ENCODE measurements around the gene RNF144A. TPM values are rescaled to one million over a fixed set of nuclear protein-coding genes. Genes with fewer than 3 reads are reported as not detected.
A peak's percentile ranks its signal among the peaks of the same experiment; 100 is the strongest.

RNF144A gene
- total and polyA plus RNA-seq, 10 of the 15 experiments (the other 5 are each of a cell fraction or from before 2014, with no cell fraction given) = 0.02 to 12.1 (median 0.48) TPM; not detected in 1

DNA sequence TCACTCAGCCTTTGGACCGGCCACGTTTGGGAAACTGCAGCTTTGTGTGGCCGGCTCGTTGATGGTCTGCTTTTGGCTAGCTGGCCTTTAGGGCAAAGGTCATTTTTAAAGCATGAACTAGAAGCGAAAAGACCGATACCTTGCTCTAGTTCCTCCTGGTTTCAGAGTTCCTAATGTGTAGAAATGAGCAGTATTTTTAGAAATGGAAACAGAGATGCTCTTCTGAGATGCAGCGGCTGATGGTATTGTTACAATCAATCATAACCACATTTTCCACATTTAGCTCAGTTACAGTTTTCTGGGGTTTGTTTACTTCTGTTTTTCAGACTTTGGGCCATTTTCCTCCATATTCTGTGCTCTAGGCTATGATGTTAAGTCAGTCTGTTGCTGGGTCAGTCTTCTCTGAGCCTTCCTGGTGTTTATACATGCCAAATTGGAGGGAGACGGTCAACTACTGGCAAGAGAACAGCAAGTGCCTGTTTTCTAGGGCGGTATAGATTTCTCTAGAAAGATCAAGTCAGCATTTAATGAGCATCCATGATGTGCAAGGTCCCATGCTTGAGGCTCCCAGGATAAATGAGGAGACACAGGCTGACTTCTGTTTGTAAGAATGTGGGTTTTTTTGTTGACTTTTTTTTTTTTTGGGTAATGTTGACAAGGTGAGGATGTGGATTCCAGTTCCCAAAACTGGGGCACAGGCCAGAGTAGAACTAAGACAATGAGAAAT, 28.0 kb downstream of the RNF144A start (continued):
- TF ChIP-seq, protein P1, sequence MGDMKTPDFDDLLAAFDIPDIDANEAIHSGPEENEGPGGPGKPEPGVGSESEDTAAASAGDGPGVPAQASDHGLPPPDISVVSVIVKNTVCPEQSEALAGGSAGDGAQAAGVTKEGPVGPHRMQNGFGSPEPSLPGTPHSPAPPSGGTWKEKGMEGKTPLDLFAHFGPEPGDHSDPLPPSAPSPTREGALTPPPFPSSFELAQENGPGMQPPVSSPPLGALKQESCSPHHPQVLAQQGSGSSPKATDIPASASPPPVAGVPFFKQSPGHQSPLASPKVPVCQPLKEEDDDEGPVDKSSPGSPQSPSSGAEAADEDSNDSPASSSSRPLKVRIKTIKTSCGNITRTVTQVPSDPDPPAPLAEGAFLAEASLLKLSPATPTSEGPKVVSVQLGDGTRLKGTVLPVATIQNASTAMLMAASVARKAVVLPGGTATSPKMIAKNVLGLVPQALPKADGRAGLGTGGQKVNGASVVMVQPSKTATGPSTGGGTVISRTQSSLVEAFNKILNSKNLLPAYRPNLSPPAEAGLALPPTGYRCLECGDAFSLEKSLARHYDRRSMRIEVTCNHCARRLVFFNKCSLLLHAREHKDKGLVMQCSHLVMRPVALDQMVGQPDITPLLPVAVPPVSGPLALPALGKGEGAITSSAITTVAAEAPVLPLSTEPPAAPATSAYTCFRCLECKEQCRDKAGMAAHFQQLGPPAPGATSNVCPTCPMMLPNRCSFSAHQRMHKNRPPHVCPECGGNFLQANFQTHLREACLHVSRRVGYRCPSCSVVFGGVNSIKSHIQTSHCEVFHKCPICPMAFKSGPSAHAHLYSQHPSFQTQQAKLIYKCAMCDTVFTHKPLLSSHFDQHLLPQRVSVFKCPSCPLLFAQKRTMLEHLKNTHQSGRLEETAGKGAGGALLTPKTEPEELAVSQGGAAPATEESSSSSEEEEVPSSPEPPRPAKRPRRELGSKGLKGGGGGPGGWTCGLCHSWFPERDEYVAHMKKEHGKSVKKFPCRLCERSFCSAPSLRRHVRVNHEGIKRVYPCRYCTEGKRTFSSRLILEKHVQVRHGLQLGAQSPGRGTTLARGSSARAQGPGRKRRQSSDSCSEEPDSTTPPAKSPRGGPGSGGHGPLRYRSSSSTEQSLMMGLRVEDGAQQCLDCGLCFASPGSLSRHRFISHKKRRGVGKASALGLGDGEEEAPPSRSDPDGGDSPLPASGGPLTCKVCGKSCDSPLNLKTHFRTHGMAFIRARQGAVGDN (IDR thresholded peaks at IDR 0.05) = peak; percentile 92
- peak; percentile 65 for TF ChIP-seq BCL11A (IDR thresholded peaks at IDR 0.05; ENCODE audit: low read depth, low read length)
- TF ChIP-seq, protein P2, sequence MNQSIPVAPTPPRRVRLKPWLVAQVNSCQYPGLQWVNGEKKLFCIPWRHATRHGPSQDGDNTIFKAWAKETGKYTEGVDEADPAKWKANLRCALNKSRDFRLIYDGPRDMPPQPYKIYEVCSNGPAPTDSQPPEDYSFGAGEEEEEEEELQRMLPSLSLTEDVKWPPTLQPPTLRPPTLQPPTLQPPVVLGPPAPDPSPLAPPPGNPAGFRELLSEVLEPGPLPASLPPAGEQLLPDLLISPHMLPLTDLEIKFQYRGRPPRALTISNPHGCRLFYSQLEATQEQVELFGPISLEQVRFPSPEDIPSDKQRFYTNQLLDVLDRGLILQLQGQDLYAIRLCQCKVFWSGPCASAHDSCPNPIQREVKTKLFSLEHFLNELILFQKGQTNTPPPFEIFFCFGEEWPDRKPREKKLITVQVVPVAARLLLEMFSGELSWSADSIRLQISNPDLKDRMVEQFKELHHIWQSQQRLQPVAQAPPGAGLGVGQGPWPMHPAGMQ (IDR thresholded peaks at IDR 0.05; ENCODE audit: borderline replicate concordance) = no peak
- TF ChIP-seq, protein P3, sequence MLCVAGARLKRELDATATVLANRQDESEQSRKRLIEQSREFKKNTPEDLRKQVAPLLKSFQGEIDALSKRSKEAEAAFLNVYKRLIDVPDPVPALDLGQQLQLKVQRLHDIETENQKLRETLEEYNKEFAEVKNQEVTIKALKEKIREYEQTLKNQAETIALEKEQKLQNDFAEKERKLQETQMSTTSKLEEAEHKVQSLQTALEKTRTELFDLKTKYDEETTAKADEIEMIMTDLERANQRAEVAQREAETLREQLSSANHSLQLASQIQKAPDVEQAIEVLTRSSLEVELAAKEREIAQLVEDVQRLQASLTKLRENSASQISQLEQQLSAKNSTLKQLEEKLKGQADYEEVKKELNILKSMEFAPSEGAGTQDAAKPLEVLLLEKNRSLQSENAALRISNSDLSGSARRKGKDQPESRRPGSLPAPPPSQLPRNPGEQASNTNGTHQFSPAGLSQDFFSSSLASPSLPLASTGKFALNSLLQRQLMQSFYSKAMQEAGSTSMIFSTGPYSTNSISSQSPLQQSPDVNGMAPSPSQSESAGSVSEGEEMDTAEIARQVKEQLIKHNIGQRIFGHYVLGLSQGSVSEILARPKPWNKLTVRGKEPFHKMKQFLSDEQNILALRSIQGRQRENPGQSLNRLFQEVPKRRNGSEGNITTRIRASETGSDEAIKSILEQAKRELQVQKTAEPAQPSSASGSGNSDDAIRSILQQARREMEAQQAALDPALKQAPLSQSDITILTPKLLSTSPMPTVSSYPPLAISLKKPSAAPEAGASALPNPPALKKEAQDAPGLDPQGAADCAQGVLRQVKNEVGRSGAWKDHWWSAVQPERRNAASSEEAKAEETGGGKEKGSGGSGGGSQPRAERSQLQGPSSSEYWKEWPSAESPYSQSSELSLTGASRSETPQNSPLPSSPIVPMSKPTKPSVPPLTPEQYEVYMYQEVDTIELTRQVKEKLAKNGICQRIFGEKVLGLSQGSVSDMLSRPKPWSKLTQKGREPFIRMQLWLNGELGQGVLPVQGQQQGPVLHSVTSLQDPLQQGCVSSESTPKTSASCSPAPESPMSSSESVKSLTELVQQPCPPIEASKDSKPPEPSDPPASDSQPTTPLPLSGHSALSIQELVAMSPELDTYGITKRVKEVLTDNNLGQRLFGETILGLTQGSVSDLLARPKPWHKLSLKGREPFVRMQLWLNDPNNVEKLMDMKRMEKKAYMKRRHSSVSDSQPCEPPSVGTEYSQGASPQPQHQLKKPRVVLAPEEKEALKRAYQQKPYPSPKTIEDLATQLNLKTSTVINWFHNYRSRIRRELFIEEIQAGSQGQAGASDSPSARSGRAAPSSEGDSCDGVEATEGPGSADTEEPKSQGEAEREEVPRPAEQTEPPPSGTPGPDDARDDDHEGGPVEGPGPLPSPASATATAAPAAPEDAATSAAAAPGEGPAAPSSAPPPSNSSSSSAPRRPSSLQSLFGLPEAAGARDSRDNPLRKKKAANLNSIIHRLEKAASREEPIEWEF (IDR thresholded peaks at IDR 0.05; ENCODE audit: insufficient replicate concordance, low read depth, low read length) = no peak
- no peak for TF ChIP-seq RAD21 (IDR thresholded peaks at IDR 0.05; ENCODE audit: insufficient read depth, low read depth, low read length)
- peak; percentile 97 for TF ChIP-seq MEF2A (IDR thresholded peaks at IDR 0.05; ENCODE audit: insufficient read depth, low read depth, low read length)
- TF ChIP-seq SRF (IDR thresholded peaks at IDR 0.05; ENCODE audit: low read depth in 2 of 2, low read length in 2 of 2) = no peak
- TF ChIP-seq, protein P4, sequence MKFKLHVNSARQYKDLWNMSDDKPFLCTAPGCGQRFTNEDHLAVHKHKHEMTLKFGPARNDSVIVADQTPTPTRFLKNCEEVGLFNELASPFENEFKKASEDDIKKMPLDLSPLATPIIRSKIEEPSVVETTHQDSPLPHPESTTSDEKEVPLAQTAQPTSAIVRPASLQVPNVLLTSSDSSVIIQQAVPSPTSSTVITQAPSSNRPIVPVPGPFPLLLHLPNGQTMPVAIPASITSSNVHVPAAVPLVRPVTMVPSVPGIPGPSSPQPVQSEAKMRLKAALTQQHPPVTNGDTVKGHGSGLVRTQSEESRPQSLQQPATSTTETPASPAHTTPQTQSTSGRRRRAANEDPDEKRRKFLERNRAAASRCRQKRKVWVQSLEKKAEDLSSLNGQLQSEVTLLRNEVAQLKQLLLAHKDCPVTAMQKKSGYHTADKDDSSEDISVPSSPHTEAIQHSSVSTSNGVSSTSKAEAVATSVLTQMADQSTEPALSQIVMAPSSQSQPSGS (IDR thresholded peaks at IDR 0.05; ENCODE audit: low read length) = peak; percentile 79
- peak; percentile 33 to 56; a peak in 3 of 4 replicates for TF ChIP-seq BHLHE40 (IDR thresholded peaks at IDR 0.05; ENCODE audit: borderline replicate concordance in 1 of 2, low read depth in 2 of 2, low read length in 1 of 2)
- TF ChIP-seq, protein P5, sequence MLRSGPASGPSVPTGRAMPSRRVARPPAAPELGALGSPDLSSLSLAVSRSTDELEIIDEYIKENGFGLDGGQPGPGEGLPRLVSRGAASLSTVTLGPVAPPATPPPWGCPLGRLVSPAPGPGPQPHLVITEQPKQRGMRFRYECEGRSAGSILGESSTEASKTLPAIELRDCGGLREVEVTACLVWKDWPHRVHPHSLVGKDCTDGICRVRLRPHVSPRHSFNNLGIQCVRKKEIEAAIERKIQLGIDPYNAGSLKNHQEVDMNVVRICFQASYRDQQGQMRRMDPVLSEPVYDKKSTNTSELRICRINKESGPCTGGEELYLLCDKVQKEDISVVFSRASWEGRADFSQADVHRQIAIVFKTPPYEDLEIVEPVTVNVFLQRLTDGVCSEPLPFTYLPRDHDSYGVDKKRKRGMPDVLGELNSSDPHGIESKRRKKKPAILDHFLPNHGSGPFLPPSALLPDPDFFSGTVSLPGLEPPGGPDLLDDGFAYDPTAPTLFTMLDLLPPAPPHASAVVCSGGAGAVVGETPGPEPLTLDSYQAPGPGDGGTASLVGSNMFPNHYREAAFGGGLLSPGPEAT (IDR thresholded peaks at IDR 0.05; ENCODE audit: low read depth) = peak; percentile 88
